Skeletal muscle tissue (tissue), 4 donors: ENCODE results near the gene GAS7. TPM values are rescaled to one million over a fixed set of nuclear protein-coding genes. Genes with fewer than 3 reads are reported as not detected.
A peak's percentile ranks its signal among the peaks of the same experiment; 100 is the strongest.

Source experiments
- H3K27ac ChIP-seq: one replicate; pipeline ENCODE4 v1.7.0; 2013; ENCODE audit warnings: mild to moderate bottlenecking, low read depth, low read length, inconsistent platforms
- H3K27me3 ChIP-seq, 3 donors: one replicate each; pipeline ENCODE4 v1.7.0; 2013; ENCODE audit warnings: low read length in 3 of 3; ENCODE audit not compliant: control insufficient read depth in 3 of 3, insufficient read depth in 3 of 3
- H3K36me3 ChIP-seq, 3 donors: one replicate each; pipeline ENCODE4 v1.7.0; 2013; ENCODE audit warnings: low read length in 3 of 3; ENCODE audit not compliant: control insufficient read depth in 3 of 3, insufficient read depth in 3 of 3
- H3K4me1 ChIP-seq, 3 donors: one replicate each; pipeline ENCODE4 v1.7.0; 2013; ENCODE audit warnings: low read length in 3 of 3, mild to moderate bottlenecking in 3 of 3; ENCODE audit not compliant: control insufficient read depth in 3 of 3, insufficient read depth in 3 of 3
- H3K4me3 ChIP-seq, 3 donors: one replicate each; pipeline ENCODE4 v1.7.0; 2013; ENCODE audit warnings: low read length in 3 of 3
- H3K9ac ChIP-seq, 3 donors: one replicate each; pipeline ENCODE4 v1.7.0; 2013; ENCODE audit warnings: low read length in 3 of 3, mild to moderate bottlenecking in 3 of 3, moderate library complexity in 2 of 3, low read depth in 1 of 3
- H3K9me3 ChIP-seq, 3 donors: one replicate each; pipeline ENCODE4 v1.7.0; 2013; ENCODE audit warnings: low read length in 3 of 3; ENCODE audit not compliant: control insufficient read depth in 3 of 3
- total RNA-seq: library from RNA; depleted of rRNA; stranded (reverse); fragments of >200 nt; gene quantifications from one replicate; pipeline ENCODE4 v1.2.3, GENCODE V29; 2014
- donor health status: Osteomylitis.

The GAS7 gene
- total RNA-seq, 1 donor from 2014 or later, result 58.5 TPM

- Histone ChIP-seq H3K36me3 (no peaks in the 10 kb centered on the region), H3K27me3 (peaks cover 0 to 14% (median 12%) of the 10 kb centered on the region in 3 donors), H3K9ac (no peak overlapping the region), H3K27ac (no peak overlapping the region), H3K4me3 (no peak overlapping the region), H3K4me1 (peaks cover 24 to 37% (median 33%) of the 10 kb centered on the region in 3 donors), H3K9me3 (no peaks in the 10 kb centered on the region)
Observed at GRCh38 chr17:10117581-10118001, 80.8 kb downstream of the GAS7 start.

- H3K4me1 ChIP-seq, result peaks cover 23 to 33% (median 33%) of the 10 kb centered on the region in 3 donors
- no peak overlapping the region for H3K27ac ChIP-seq
- H3K9ac ChIP-seq, result no peak overlapping the region
- no peak overlapping the region for H3K4me3 ChIP-seq
- peaks cover 0 to 12% (median 11%) of the 10 kb centered on the region in 3 donors for H3K27me3 ChIP-seq
- H3K36me3 ChIP-seq, result no peaks in the 10 kb centered on the region
- H3K9me3 ChIP-seq, result no peaks in the 10 kb centered on the region
Observed at GRCh38 chr17:10116753-10117420, 81.5 kb downstream of the GAS7 start.

GRCh38 chr17:10116267-10116666 lies 82.1 kb downstream of the GAS7 start:
- no peaks in the 10 kb centered on the region for H3K36me3 ChIP-seq
- H3K9ac ChIP-seq, result no peak overlapping the region
- H3K4me3 ChIP-seq, result no peak overlapping the region
- H3K4me1 ChIP-seq, result peaks cover 20 to 33% (median 31%) of the 10 kb centered on the region in 3 donors
- H3K27ac ChIP-seq, result no peak overlapping the region
- no peaks in the 10 kb centered on the region for H3K9me3 ChIP-seq
- H3K27me3 ChIP-seq, result peaks cover 0 to 10% (median 10%) of the 10 kb centered on the region in 3 donors

GRCh38 chr17:10115536-10115932 lies 82.9 kb downstream of the GAS7 start:
- Histone ChIP-seq H3K36me3 (no peaks in the 10 kb centered on the region), H3K27me3 (peaks cover 0 to 10% (median 10%) of the 10 kb centered on the region in 3 donors), H3K4me3 (peak overlapping the region in 1 of 3 donors; percentile 22), H3K9me3 (no peaks in the 10 kb centered on the region), H3K4me1 (peaks cover 18 to 33% (median 27%) of the 10 kb centered on the region in 3 donors), H3K27ac (peak overlapping the region; percentile 61), H3K9ac (no peak overlapping the region)

GRCh38 chr17:10114931-10115535 lies 83.4 kb downstream of the GAS7 start:
- peak overlapping the region; percentile 90 for H3K27ac ChIP-seq
- no peaks in the 10 kb centered on the region for H3K9me3 ChIP-seq
- peak overlapping the region in 2 of 3 donors; percentile 14 to 22 for H3K4me3 ChIP-seq
- peaks cover 16 to 30% (median 27%) of the 10 kb centered on the region in 3 donors for H3K4me1 ChIP-seq
- H3K36me3 ChIP-seq, result no peaks in the 10 kb centered on the region
- H3K9ac ChIP-seq, result peak overlapping the region in 2 of 3 donors; percentile 25 to 38
- H3K27me3 ChIP-seq, result peaks cover 0 to 10% (median 10%) of the 10 kb centered on the region in 3 donors

GRCh38 chr17:10112962-10113361 lies 85.4 kb downstream of the GAS7 start:
- Histone ChIP-seq H3K9me3 (no peaks in the 10 kb centered on the region), H3K27ac (peak overlapping the region; percentile 28), H3K4me3 (no peak overlapping the region), H3K36me3 (no peaks in the 10 kb centered on the region), H3K9ac (no peak overlapping the region), H3K27me3 (peaks cover 0 to 10% (median 10%) of the 10 kb centered on the region in 3 donors), H3K4me1 (peaks cover 14 to 21% (median 16%) of the 10 kb centered on the region in 3 donors)

GRCh38 chr17:10111907-10112452 lies 86.4 kb downstream of the GAS7 start:
- no peak overlapping the region for H3K9ac ChIP-seq
- no peak overlapping the region for H3K4me3 ChIP-seq
- peaks cover 0 to 11% (median 10%) of the 10 kb centered on the region in 3 donors for H3K27me3 ChIP-seq
- H3K36me3 ChIP-seq, result no peaks in the 10 kb centered on the region
- H3K9me3 ChIP-seq, result no peaks in the 10 kb centered on the region
- peaks cover 14 to 17% (median 16%) of the 10 kb centered on the region in 3 donors for H3K4me1 ChIP-seq
- no peak overlapping the region for H3K27ac ChIP-seq

- H3K4me1 ChIP-seq, result peaks cover 2 to 8% (median 2%) of the 10 kb centered on the region in 3 donors
Observed at GRCh38 chr17:10109146-10109545, 89.3 kb downstream of the GAS7 start.

GRCh38 chr17:10107316-10108165 lies 90.9 kb downstream of the GAS7 start:
- H3K4me3 ChIP-seq, result no peak overlapping the region
- peaks cover 0 to 3% (median 0%) of the 10 kb centered on the region in 3 donors for H3K27me3 ChIP-seq
- H3K27ac ChIP-seq, result no peak overlapping the region
- peaks cover 0 to 6% (median 0%) of the 10 kb centered on the region in 3 donors for H3K4me1 ChIP-seq
- H3K9me3 ChIP-seq, result no peaks in the 10 kb centered on the region
- no peak overlapping the region for H3K9ac ChIP-seq
- no peaks in the 10 kb centered on the region for H3K36me3 ChIP-seq

More at GRCh38 chr17:10109146-10109545, 89.3 kb downstream of the GAS7 start:
- H3K4me3 ChIP-seq, result no peak overlapping the region
- H3K27ac ChIP-seq, result no peak overlapping the region
- no peaks in the 10 kb centered on the region for H3K36me3 ChIP-seq
- H3K9me3 ChIP-seq, result no peaks in the 10 kb centered on the region
- peaks cover 0 to 3% (median 0%) of the 10 kb centered on the region in 3 donors for H3K27me3 ChIP-seq
- H3K9ac ChIP-seq, result no peak overlapping the region
